Measurements from ENCODE around the gene LRP5.
"Not testable (repeated sequence)": the region's sequence is repeated elsewhere in the genome, so short reads cannot be mapped to it uniquely, and the experiment has no call there.

LRP5 gene

GRCh38 chr11:68423481-68423880 lies 111.1 kb downstream of the LRP5 start:
- no peak for DNase-seq (ENCODE audit: low read depth)

GRCh38 chr11:68424101-68424632 lies 111.8 kb downstream of the LRP5 start:
- no peak for DNase-seq (ENCODE audit: low read depth)

GRCh38 chr11:68424981-68425865 lies 112.8 kb downstream of the LRP5 start:
- DNase-seq (ENCODE audit: low read depth) = no peak

- DNase-seq (ENCODE audit: low read depth) = no peak
These were observed 113.5 kb downstream of the LRP5 start for GRCh38 chr11:68425866-68426380.

GRCh38 chr11:68429661-68430060 lies 117.3 kb downstream of the LRP5 start:
- DNase-seq (ENCODE audit: low read depth) = no peak

- no peak for DNase-seq (ENCODE audit: low read depth)
These were observed 118.0 kb downstream of the LRP5 start for GRCh38 chr11:68430384-68430783.

GRCh38 chr11:68430801-68431200 lies 118.4 kb downstream of the LRP5 start:
- DNase-seq (ENCODE audit: low read depth) = no peak

GRCh38 chr11:68431984-68432645 lies 119.7 kb downstream of the LRP5 start:
- DNase-seq (ENCODE audit: low read depth) = no peak

GRCh38 chr11:68432874-68433273 lies 120.5 kb downstream of the LRP5 start:
- DNase-seq (ENCODE audit: low read depth) = no peak

GRCh38 chr11:68433541-68433940 lies 121.2 kb downstream of the LRP5 start:
- DNase-seq (ENCODE audit: low read depth) = no peak

GRCh38 chr11:68434159-68434558 lies 121.8 kb downstream of the LRP5 start:
- not testable (repeated sequence) for DNase-seq (ENCODE audit: low read depth)

GRCh38 chr11:68436162-68436888 lies 123.9 kb downstream of the LRP5 start:
- DNase-seq (ENCODE audit: low read depth) = no peak

- no peak for DNase-seq (ENCODE audit: low read depth)
These were observed 124.9 kb downstream of the LRP5 start for GRCh38 chr11:68436985-68437926.

- no peak for DNase-seq (ENCODE audit: low read depth)
These were observed 125.7 kb downstream of the LRP5 start for GRCh38 chr11:68437927-68438657.

GRCh38 chr11:68438658-68439259 lies 126.4 kb downstream of the LRP5 start:
- no peak for DNase-seq (ENCODE audit: low read depth)

GRCh38 chr11:68439355-68440065 lies 127.1 kb downstream of the LRP5 start:
- no peak for DNase-seq (ENCODE audit: low read depth)

- DNase-seq (ENCODE audit: low read depth) = no peak
These were observed 127.8 kb downstream of the LRP5 start for GRCh38 chr11:68440224-68440623.

GRCh38 chr11:68441466-68442230 lies 129.3 kb downstream of the LRP5 start:
- no peak for DNase-seq (ENCODE audit: low read depth)

- DNase-seq (ENCODE audit: low read depth) = no peak
These were observed 130.0 kb downstream of the LRP5 start for GRCh38 chr11:68442433-68442832.
